Stimulated activated CD4-positive, alpha-beta T cell treated with anti-CD3 and anti-CD28 coated beads, Interleukin-15, amount 100 ng/mL, for 24 hours (primary cell): Measurements from ENCODE around the gene KRTAP4-3.
"Not testable (repeated sequence)": the region's sequence is repeated elsewhere in the genome, so short reads cannot be mapped to it uniquely, and the experiment has no call there.

Experiments used
- DNase-seq: peaks from one replicate; pipeline ENCODE4 v3.0.0-alpha.2; 2020

KRTAP4-3 gene

DNA sequence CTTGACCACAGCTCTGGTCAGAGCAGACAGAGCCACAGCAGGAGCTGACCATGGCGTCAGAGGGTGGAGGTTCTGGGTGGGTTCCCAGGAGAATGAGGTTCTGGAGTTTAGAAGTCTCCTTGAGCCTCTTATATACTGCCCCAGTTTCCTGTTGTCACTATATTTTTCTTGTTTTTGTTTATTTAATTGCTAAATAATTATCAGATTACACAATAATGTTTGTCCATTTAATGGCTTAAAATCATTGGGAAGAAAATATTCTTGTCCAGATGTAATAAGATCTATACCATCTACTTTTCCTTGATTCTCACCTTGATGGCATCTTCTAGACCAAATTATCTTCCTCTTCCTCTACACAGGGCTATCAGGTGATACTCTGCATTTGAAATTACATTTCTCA, at the start of gene KRTAP4-3:
KRTAP4-3 (minus strand) TSS at position 101 of the 400 bp plus-strand sequence; CDS start at position 52, 49 bp downstream.
- no peak for DNase-seq

DNA sequence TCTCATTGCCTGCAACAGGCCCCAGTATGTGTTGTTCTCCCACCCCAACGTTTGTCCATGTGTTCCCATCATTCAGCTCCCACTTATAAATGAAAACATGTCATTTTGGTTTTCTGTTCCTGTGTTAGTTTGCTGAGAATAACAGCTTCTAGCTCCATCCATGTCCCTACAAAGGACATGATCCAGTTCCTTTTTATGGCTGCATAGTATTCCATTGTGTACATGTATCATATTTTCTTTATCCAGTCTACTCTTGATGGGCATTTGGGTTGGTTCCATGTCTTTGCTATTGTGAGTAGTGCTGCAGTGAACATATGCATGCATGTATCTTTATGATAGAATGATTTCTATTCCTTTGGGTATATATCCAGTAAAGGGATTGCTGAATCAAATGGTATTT, 47.7 kb upstream of the KRTAP4-3 start:
- no peak for DNase-seq

DNA sequence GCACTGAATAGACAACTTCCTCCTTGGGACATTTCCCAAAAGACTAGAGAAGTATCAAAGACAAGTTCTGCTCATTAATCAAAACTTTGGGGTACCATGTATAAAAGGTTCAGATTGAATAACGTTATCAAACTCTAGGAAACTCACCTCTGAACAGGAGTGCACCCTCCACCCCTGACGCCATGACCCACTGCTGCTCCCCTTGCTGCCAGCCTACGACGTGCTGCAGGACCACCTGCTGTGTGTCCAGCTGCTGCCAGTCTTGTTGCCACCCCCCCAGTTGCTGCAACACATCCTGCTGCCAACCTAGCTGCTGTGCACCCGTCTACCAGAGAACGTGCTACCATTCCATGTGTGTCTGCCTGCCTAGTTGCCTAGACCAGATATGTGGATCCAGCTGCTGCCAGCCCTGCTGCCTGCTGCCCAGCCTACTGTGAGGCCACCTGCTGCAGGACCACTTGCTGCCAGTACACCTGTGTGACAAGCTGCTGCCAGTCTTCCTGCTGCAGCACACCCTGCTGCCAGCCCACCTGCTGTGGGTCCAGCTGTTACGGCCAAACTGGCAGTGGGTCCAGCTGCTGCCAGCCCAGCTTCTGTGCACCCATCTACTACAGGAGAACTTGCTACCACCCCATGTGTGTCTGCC, 44.6 kb upstream of the KRTAP4-3 start:
- DNase-seq: no peak

DNA sequence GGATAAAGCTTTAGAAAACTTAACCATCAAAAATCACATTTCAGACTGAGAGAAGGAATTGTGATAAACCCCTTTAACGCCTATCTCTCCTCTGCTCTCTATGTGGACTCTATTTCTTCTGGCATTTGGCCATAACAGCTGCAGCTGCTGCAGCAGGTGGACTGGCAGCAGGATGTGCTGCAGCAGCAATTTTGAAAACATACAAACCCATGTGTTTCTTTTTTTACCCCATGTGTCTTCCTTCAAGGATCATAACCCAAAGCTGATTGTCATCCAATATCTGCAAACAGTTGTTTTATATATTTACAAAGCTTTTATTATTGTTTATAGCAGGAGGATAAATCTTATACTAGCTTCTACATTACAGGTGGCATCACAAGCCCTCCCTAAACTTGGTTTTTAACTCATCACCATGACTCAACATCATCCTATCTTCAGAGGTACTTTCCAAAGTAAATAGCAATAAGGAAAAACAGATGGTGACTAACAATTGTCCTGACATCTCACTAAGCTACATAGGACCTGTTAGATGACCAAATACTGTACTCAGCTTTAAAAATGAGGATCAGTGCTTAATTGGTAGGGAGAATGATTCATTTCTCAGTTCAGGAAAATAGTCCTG, 43.9 kb upstream of the KRTAP4-3 start:
- DNase-seq: no peak

DNA sequence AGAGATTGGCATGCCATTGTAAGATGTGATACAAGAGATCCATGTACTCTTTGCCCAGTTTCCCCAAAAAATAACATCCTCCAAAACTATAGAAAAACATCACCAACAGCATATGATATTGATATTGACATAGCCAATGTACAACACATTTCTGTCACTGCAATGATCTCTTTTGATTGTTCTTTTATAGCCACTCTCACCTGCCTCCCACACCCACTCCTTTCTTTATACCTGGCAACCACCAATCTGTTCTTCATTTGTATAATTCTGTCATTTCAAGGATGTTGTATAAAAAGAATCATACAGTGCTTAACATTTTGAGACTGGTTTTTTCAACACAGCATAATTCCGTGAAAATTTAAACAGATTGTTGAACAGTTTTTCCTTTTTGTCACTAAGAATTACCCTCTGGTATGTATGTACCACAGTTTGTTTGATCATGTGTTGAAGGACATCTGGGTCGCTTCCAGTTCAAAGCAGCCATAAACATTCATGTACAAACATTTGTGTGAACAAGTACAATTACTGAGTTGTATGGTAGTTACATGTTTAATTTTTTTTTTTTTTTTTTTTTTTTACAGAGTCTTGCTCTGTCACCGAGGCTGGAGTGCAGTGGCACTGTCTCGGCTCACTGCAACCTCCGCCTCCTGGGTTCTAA, 31.5 kb upstream of the KRTAP4-3 start:
- no peak for DNase-seq

DNA sequence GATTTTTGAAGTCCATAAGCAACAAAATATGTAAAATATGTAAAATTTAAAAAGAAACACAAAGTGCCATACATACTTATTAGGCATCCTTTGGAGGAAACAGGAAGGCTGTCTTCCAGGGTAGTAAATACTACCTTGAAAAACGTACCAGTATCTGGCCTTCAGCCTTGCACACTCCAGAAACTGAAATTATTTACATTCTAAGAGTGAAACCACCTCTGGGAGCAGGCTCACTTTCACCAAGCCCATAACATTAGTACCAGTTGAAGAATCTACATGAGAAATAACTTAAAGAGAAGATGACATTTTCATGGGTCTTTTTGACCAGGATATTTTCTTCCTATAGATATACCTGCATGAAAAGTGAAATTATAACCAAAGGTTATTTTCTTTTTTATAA, 28.0 kb upstream of the KRTAP4-3 start:
- DNase-seq: no peak

DNA sequence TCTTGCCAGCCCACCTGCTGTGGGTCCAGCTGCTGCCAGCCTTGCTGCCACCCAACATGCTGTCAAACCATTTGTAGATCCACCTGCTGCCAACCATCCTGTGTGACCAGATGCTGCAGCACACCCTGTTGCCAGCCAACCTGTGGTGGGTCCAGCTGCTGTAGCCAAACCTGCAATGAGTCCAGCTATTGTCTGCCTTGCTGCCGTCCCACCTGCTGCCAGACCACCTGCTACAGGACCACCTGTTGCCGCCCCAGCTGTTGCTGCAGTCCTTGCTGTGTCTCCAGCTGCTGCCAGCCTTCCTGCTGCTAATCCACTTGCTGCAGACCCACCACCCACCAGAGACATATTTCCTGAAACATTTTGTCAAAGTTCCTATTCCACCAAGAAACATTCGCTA, 22.3 kb upstream of the KRTAP4-3 start:
- DNase-seq: no peak

DNA sequence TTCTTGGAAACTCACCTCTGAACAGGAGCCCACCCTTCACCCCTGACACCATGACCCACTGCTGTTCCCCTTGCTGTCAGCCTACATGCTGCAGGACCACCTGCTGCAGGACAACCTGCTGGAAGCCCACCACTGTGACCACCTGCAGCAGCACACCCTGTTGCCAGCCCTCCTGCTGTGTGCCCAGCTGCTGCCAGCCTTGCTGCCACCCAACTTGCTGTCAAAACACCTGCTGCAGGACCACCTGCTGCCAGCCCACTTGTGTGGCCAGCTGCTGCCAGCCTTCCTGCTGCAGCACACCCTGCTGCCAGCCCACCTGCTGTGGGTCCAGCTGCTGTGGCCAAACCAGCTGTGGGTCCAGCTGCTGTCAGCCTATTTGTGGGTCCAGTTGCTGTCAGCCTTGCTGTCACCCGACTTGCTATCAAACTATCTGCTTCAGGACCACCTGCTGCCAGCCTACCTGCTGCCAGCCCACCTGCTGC, 21.9 kb upstream of the KRTAP4-3 start, which contains the start of gene KRTAP9-1:
KRTAP9-1 (plus strand) TSS at position 51 of the 482 bp plus-strand sequence; CDS start at position 51, 0 bp downstream.
- not testable (repeated sequence) for DNase-seq

DNA sequence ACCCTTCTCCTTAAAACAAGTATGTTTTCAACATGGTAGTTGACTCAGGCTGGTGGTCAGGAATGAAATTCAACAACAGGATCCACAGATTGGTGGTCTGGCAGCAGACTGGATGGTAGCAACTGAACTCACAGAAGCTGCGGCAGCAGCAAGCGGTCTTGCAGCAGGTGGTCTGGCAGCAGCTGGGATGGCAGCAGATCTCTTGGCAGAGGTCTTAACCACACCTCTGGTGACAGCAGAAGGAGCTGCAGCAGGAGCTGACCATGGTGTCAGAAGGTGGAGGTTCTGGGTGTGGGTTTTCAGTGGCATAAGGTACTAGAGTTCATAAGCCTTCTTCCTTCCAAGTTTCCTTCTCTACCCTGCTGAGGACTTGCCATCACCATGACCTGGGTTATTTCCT, 18.9 kb upstream of the KRTAP4-3 start:
- DNase-seq: no peak

DNA sequence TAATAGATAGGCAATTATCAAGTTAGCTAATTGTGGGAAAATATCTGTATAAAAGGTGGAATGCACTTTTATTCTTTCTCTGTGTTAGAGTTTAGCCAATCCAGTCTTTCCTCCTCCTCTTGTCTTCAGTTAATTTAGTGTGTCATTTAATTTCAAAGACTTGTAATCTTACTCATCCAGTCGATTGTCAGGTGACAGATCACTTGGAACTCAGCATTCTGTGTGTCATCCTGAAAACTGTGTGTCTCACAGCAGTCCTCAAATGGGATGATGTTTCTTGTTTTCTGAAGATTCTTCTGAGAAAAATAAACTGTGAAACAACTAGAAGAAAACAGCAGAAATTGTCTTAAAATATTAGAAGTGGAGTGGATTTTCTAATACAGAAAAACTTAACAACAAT, 17.0 kb upstream of the KRTAP4-3 start:
- no peak for DNase-seq

DNA sequence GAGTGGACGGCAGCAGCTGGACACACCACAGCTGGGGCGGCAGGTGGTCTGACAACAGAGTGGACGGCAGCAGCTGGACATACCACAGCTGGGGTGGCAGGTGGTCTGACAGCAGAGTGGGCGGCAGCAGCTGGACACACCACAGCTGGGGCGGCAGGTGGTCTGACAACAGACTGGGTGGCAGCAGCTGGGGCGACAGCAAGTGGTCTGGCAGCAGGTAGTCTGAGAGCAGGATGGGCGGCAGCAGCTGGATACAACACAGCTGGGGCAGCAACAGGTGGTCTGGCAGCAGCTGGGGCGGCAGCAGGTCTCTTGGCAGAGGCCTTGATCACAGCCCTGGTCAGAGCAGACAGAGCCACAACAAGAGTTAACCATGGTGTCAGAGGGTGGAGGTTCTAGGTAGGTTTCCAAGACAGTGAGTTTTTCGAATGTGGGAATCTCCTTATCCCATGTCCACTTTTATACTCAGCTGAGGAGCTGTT, 16.5 kb upstream of the KRTAP4-3 start, which contains the start of gene KRTAP4-1:
KRTAP4-1 (minus strand) TSS at position 432 of the 482 bp plus-strand sequence; CDS start at position 375, 57 bp downstream.
- no peak for DNase-seq

DNA sequence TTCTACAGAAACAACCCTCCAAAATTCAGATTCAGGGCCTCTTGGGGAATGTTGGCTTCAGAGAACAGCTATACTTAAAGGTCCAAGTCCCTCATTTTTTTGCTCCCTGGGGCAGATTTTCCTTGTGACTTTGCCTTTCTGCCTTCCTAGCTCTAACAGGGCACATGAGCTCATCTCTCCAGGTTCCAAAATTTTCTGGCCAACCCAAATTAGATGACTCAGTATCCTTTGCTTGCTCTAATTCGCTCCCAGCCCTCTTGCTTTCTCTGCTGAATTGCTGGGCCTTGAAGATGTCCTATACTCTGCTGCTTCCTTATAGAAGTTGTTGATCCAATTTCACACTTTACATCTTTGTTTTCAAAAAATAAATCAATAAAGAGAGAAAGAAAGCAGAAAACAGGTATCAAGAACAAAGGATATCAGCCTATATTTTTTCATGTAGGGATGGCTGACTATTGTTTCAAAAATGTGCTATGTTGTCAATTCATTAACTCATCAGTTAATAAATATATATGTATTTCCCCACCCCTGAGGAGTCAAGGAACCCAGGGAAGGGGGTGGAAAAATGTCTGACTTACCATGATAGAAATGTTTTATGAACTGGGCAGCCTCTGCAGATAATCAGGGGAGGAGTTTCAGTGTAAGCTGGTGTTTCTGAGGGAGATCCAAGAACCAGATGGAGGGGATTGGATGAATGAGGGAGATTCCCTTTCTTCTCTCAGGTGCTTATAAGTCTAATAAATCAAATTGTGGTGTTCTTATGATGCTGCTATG, 11.0 kb upstream of the KRTAP4-3 start:
- no peak for DNase-seq

DNA sequence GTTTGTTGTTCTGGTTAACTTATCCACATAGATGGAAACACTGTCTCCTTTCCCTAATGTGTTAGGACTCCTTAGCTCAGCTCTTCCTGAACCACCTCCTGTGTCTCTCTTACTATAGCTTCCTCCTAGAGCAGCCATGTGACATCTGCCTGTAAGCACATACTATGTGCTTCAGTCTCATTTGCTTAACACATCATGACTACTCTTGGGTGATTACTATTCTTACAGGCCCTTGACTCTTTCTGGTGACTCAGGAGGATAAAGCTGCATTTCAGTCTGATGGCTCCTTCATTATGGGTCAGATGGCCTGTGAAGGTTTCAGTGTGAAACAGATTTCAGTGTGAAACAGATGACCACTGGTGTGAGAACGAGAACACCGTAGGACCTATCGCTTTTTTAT, 10.3 kb upstream of the KRTAP4-3 start:
- DNase-seq: no peak

DNA sequence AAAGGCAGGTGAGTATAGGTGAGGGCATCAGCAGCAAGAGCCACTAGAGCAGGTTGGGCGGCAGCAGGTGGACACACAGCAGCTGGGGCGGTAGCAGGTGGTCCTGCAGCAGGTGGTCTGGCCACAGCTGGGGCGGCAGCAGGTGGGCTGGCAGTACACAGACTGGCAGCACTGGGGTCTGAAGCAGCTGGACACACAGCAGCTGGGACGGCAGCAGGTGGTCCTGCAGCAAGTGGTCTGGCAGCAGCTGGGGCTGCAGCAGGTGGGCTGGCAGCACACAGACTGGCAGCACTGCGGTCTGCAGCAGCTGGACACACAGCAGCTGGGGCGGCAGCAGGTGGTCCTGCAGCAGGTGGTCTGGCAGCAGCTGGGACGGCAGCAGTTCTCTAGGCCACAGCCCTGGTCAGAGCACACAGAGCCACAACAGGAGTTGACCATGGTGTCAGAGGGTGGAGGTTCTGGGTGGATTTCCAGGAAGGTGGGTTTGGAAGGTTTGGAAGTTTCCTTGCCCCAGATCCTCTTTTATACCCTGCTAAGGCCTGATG, 9.8 kb upstream of the KRTAP4-3 start, which contains the start of gene KRTAP4-2:
KRTAP4-2 (minus strand) TSS at position 495 of the 545 bp plus-strand sequence; CDS start at position 438, 57 bp downstream.
- no peak for DNase-seq

DNA sequence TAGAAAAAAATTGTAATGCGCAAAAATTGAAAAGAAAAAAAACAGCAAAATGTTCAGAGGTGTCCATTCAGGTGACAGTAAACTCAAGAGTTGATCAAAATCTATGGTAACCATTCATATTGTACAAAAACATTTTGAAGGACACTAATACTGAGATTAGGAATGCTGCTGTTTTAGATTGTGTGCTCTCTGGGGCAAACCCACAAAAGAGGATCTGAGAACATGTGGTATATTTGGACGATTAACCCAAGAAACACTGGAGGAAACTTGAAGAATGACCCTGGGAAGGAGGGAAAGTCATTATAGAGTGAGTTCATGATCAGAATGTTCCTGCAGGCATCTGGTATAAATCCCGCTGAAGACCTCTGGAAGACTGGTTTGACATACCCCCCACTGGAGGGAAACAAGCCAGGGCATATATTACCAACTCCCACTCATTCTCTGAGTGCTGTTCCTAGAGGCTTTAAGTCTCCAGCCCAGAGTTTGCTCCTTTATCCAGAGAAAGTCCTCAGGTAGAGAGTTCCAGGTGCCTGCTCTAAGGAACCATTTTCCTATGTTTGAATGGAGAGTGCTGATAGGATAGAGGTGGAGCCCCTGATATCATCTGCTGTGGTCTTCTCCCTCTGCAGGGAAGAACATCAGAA, 8.8 kb upstream of the KRTAP4-3 start:
- DNase-seq: no peak

DNA sequence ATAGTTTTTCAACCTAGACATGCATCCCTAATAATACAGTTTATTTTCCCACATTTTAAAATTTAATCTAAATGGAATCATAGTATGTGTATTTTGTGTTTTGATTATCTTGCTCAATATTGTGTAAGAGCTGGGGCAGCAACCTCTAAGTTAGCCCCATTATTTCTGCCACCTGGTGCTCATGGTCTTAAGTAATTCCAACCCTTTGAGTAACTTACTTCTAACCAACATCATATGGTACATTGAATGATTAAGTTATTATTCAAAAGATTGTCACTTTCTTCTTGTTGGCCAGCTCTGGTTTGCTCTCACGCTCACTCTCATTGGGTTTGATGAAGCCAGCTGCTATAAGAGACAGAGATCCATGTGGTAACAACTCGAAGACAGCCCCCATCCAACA, 3.9 kb upstream of the KRTAP4-3 start:
- DNase-seq: no peak

DNA sequence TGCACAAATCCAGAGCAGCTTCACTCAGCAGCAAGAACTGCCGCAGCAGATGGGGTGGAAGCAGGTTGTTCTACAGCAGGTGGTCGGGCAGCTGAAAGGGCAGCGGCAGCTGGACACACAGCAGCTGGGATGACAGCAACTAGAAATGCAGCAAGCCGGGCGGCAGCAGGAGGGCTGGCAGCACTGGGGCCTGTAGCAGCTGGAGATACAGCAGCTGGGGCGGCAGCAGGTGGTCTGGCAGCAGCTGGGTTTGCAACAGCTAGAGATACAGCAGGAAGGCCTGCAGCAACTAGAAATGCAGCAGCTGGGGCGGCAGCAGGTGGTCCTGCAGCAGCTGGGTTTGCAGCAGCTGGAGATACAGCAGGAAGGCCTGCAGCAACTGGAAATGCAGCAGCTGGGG, 460 bp downstream of the KRTAP4-3 start:
- DNase-seq: no peak

DNA sequence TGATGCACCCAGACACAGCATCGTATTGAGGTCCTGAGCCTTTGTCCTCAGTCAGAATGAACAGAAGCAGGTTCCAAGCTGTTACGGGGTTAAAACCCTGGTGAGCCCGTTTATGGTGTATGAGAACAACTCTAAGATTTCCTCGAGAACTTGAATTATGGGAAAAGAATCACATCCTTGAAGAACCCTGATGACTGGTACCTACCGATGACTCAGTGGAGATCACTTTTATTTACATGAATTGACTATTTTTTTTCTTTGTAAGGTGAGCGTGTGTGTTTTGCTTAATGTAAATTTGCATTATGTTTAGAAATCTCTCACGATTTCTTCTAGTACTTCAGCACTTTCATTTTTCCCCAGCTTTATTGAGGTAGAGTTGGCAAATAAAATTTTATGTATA, 4.2 kb downstream of the KRTAP4-3 start:
- DNase-seq: no peak

DNA sequence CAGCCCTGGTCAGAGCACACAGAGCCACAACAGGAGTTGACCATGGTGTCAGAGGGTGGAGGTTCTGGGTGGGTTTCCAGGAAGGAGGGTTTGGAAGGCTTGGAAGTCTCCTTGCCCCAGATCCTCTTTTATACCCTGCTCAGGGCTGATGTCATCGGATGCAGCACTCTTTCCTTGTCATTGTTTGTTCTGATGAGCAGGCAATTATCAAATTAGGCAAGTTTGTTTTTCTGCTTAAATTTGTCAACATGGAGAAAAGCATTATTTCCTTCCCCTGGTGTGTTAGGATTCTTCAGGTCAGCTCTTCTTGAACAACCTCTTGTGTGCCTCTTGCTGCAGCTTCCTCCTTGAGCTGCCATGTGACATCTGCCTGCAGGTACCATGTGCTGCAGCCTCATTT, 7.4 kb downstream of the KRTAP4-3 start, which contains the start of gene KRTAP4-4:
KRTAP4-4 (minus strand) TSS at position 101 of the 400 bp plus-strand sequence; CDS start at position 44, 57 bp downstream.
- no peak for DNase-seq

DNA sequence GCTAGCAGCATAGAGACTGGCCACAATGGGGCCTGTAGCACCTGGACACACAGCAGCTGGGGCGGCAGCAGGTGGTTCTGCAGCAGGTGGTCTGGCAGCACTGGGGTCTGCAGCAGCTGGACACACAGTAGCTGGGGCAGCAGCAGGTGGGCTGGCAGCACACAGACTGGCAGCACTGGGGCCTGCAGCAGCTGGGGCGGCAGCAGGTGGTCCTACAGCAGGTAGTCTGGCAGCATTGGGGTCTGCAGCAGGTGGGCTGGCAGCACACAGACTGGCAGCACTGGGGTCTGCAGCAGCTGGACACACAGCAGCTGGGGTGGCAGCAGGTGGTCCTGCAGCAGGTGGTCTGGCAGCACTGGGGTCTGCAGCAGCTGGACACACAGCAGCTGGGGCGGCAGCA, 7.8 kb downstream of the KRTAP4-3 start:
- DNase-seq: not testable (repeated sequence)

DNA sequence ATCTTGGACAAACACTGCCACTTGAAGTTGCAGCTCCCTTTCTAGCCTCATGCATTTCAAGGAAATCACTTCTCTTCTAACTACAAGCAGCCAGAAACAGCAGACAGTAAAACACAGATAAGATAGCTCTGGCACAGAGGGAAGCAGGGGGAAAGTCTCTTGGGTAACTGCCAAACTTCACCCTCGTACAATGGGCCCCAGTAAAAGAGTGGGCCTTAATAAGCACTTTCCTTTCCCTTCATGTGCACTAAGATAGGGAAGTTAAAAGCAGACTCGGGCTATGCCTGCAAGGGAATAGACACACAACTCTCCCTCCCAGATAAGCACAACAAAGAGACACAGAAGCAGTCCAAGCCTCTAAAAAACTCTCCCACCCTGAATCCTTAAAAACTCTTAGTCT, 14.2 kb downstream of the KRTAP4-3 start:
- no peak for DNase-seq

DNA sequence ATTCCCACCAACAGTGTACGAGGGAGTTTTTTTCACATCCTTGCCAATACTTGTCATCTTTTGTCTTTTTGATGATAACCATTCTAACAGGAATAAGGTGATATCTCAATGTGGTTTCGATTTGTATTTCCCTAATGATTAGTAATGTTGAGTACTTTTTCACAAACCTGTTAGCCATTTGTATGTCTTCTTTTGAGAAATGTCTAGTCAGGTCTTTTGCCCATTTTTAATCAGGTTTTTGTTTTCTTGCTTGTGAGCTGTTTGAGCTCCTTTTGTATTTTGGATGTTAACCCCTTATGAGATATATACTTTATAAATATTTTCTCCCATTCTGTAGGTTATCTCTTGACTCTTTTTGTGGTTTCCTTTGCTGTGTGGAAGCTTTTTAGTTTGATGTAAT, 16.5 kb downstream of the KRTAP4-3 start:
- no peak for DNase-seq
